CD4-positive, alpha-beta T cell treated with Interleukin-12 subunit alpha and Interleukin-12 subunit beta, for 1 hour (primary cell): ENCODE data around the gene AKAP17A.
"Not testable (repeated sequence)": the region's sequence is repeated elsewhere in the genome, so short reads cannot be mapped to it uniquely, and the experiment has no call there.

Experiments used
- DNase-seq: peaks from one replicate; pipeline ENCODE4 v3.0.0-alpha.2; 2020

AKAP17A gene

GRCh38 chrX:1609762-1610161 is 18.4 kb downstream of the AKAP17A start:
- no peak for DNase-seq

- no peak for DNase-seq
Measured at GRCh38 chrX:1610166-1610565, 18.8 kb downstream of the AKAP17A start.

GRCh38 chrX:1610736-1611135 is 19.3 kb downstream of the AKAP17A start:
- no peak for DNase-seq

GRCh38 chrX:1612641-1613286 is 21.4 kb downstream of the AKAP17A start:
- DNase-seq, result no peak

- no peak for DNase-seq
Measured at GRCh38 chrX:1614927-1615326, 23.5 kb downstream of the AKAP17A start, which contains the start of gene ASMT. TSS of gene ASMT (plus strand) at chrX:1615059. CDS start at chrX:1615200, 141 bp downstream.

GRCh38 chrX:1618689-1619088 is 27.3 kb downstream of the AKAP17A start:
- DNase-seq, result no peak

- DNase-seq, result no peak
Measured at GRCh38 chrX:1623691-1624090, 32.3 kb downstream of the AKAP17A start.

- not testable (repeated sequence) for DNase-seq
Measured at GRCh38 chrX:1624158-1624860, 32.9 kb downstream of the AKAP17A start.

- DNase-seq, result not testable (repeated sequence)
Measured at GRCh38 chrX:1624861-1625215, 33.4 kb downstream of the AKAP17A start.

GRCh38 chrX:1629244-1629643 is 37.8 kb downstream of the AKAP17A start:
- DNase-seq, result no peak

GRCh38 chrX:1646009-1646408 is 54.6 kb downstream of the AKAP17A start:
- DNase-seq, result no peak

- DNase-seq, result no peak
Measured at GRCh38 chrX:1649621-1650020, 58.2 kb downstream of the AKAP17A start.
